A673 (cell line): ENCODE measurements around the gene CTDSP2. TPM values are rescaled to one million over a fixed set of nuclear protein-coding genes. Genes with fewer than 3 reads are reported as not detected.

ENCODE experiments used
- BruUV-seq: library from RNA; stranded (reverse); fragments of 400-500 nt; replicated peaks from 2 replicates; lab custom pipeline; 2021; lab: Mats Ljungman, UMichigan
- CTCF ChIA-PET: fragments of 300-600 bp; sonication (Branson Sonifier 250); formaldehyde crosslinking; loops from one replicate; lab custom pipeline; 2022; ENCODE audit warnings: antibody characterized with exemption; lab: Charles Lee
- POLR2A ChIA-PET: fragments of 300-600 bp; sonication (Branson Sonifier 250); formaldehyde crosslinking; loops from one replicate; lab custom pipeline; 2022; ENCODE audit warnings: antibody characterized with exemption; ENCODE audit not compliant: low non-redundant PET; lab: Charles Lee
- DNase-seq: peaks from one replicate; pipeline ENCODE4 v3.0.0-alpha.2; 2015; ENCODE audit warnings: low spot score
- H3K27ac ChIP-seq: fragments of 200-600 bp; sonication (generic); 2 replicates; pipeline ENCODE4 v1.5.1; 2016; ENCODE audit warnings: mixed run types, low read depth, mild to moderate bottlenecking, mixed read lengths, antibody characterized with exemption, low read length; ENCODE audit not compliant: poor library complexity, severe bottlenecking
- H3K27me3 ChIP-seq: fragments of 200-600 bp; sonication (generic); replicated peaks from 2 replicates; pipeline ENCODE4 v1.6.1; 2017; ENCODE audit warnings: mixed run types, low read depth, mild to moderate bottlenecking, mixed read lengths, antibody characterized with exemption, low read length; ENCODE audit not compliant: insufficient read depth, poor library complexity
- H3K36me3 ChIP-seq: fragments of 200-600 bp; sonication (generic); 2 replicates; pipeline ENCODE4 v1.6.1; 2016; ENCODE audit warnings: mixed run types, mild to moderate bottlenecking, mixed read lengths, antibody characterized with exemption, low read length; ENCODE audit not compliant: insufficient read depth, poor library complexity, severe bottlenecking
- H3K4me1 ChIP-seq: fragments of 200-600 bp; sonication (generic); 2 replicates; pipeline ENCODE4 v1.6.1; 2017; ENCODE audit warnings: mixed run types, mild to moderate bottlenecking, mixed read lengths, antibody characterized with exemption, low read length; ENCODE audit not compliant: insufficient read depth, poor library complexity, severe bottlenecking
- H3K4me3 ChIP-seq: fragments of 200-600 bp; sonication (generic); 2 replicates; pipeline ENCODE4 v1.5.1; 2016; ENCODE audit warnings: low read depth, mixed run types, mild to moderate bottlenecking, mixed read lengths, low read length; ENCODE audit not compliant: poor library complexity, severe bottlenecking
- H3K9me3 ChIP-seq: fragments of 200-600 bp; sonication (generic); 2 replicates; pipeline ENCODE4 v1.6.1; 2016; ENCODE audit warnings: mixed run types, low read depth, mild to moderate bottlenecking, mixed read lengths, antibody characterized with exemption, low read length; ENCODE audit not compliant: poor library complexity, severe bottlenecking
- CTCF ChIP-seq: fragments of 300-800, 200-600 bp; sonication (generic); conservative IDR thresholded peaks from 2 replicates; pipeline ENCODE4 v1.5.1; 2017; ENCODE audit warnings: low read depth, mild to moderate bottlenecking, antibody characterized with exemption, low read length, moderate library complexity, mixed read lengths
- EZH2 ChIP-seq: fragments of 200-600 bp; sonication (generic); IDR thresholded peaks from 2 replicates; pipeline ENCODE4 v1.6.1; 2017; ENCODE audit warnings: borderline replicate concordance, low read depth, mild to moderate bottlenecking, mixed read lengths, antibody characterized with exemption, low read length; ENCODE audit not compliant: poor library complexity, severe bottlenecking
- intact Hi-C: fragments of 100-400 bp; cut with micrococcal nuclease; formaldehyde crosslinking; loops from one replicate; pipeline ENCODE4 v1.10.0; 2022; ENCODE audit not compliant: unreplicated experiment
- total RNA-seq: library from RNA; stranded (reverse); gene quantifications from 2 replicates; pipeline ENCODE4 v1.2.3, GENCODE V29; 2021

Gene CTDSP2
- total RNA-seq, 1 experiment from 2014 or later = 115 TPM

- Histone ChIP-seq H3K27ac (peak overlapping the region; percentile 97), H3K9me3 (no peaks in the 10 kb centered on the region), H3K4me1 (peaks cover 78% of the 10 kb centered on the region), H3K4me3 (peak overlapping the region; percentile 5), H3K27me3 (no peaks in the 10 kb centered on the region), H3K36me3 (no peaks in the 10 kb centered on the region)
- TF ChIP-seq EZH2 (no peak), CTCF (no peak)
- ChIA-PET POLR2A (interaction anchor here (0.5 kb wide), 1 partner anchor 30 kb away, joined by 8 read pairs; no protein-coding TSS in a partner anchor), CTCF (no interaction called here)
- DNase-seq = no peak
- BruUV-seq = TSS peak; percentile 87
- intact Hi-C loops = loop anchor here (1.0 kb wide), 1 partner anchor 48 kb away; the partner anchor contains the start of gene CTDSP2
Observed at GRCh38 chr12:57894399-57895292, 48.1 kb upstream of the CTDSP2 start.

- intact Hi-C loops = loop anchor here (1.0 kb wide), 1 partner anchor 47 kb away; the partner anchor contains the start of gene CTDSP2
- no peak for TF ChIP-seq CTCF
- no peak for TF ChIP-seq EZH2
- no peaks in the 10 kb centered on the region for H3K27me3 ChIP-seq
- no peaks in the 10 kb centered on the region for H3K36me3 ChIP-seq
- H3K4me1 ChIP-seq = peaks cover 71% of the 10 kb centered on the region
- ChIA-PET POLR2A (no interaction called here), CTCF (interaction anchor here (0.6 kb wide), 1 partner anchor 58 kb away, joined by 4 read pairs; no protein-coding TSS in a partner anchor)
- peak; percentile 90 for DNase-seq
- H3K9me3 ChIP-seq = no peaks in the 10 kb centered on the region
- H3K27ac ChIP-seq = peak overlapping the region; percentile 97
- no TSS peak for BruUV-seq
- H3K4me3 ChIP-seq = peak overlapping the region; percentile 5
Observed at GRCh38 chr12:57893431-57894353, 47.2 kb upstream of the CTDSP2 start.

GRCh38 chr12:57892232-57892972, 45.9 kb upstream of the CTDSP2 start:
- CTCF ChIA-PET = no interaction called here
- H3K27ac ChIP-seq = peak overlapping the region; percentile 97
- POLR2A ChIA-PET = interaction anchor here (0.7 kb wide), 1 partner anchor 16 kb away, joined by 3 read pairs; no protein-coding TSS in a partner anchor
- H3K4me1 ChIP-seq = peaks cover 59% of the 10 kb centered on the region
- TF ChIP-seq EZH2 = no peak
- DNase-seq = no peak
- intact Hi-C loops = no loop called here
- no peaks in the 10 kb centered on the region for H3K9me3 ChIP-seq
- H3K4me3 ChIP-seq = no peak overlapping the region
- BruUV-seq = no TSS peak
- H3K27me3 ChIP-seq = no peaks in the 10 kb centered on the region
- no peaks in the 10 kb centered on the region for H3K36me3 ChIP-seq
